Renal pelvis (tissue), 4 donors: ENCODE results near the gene LEKR1. TPM values are rescaled to one million over a fixed set of nuclear protein-coding genes. Genes with fewer than 3 reads are reported as not detected.
"Not testable (repeated sequence)": the region's sequence is repeated elsewhere in the genome, so short reads cannot be mapped to it uniquely, and the experiment has no call there.

Source experiments
- DNase-seq: peaks from one replicate; pipeline ENCODE4 v3.0.0-alpha.2; 2013
- polyA plus RNA-seq, 3 donors: library from polyadenylated mRNA; unstranded; fragments of 120-200 nt; gene quantifications; one replicate each; pipeline ENCODE4 v1.2.1, GENCODE V29; 2013; ENCODE audit not compliant: insufficient read length in 3 of 3

LEKR1 gene
- polyA plus RNA-seq, 3 donors, result 1.3 to 4.2 (median 3.8) TPM

DNA sequence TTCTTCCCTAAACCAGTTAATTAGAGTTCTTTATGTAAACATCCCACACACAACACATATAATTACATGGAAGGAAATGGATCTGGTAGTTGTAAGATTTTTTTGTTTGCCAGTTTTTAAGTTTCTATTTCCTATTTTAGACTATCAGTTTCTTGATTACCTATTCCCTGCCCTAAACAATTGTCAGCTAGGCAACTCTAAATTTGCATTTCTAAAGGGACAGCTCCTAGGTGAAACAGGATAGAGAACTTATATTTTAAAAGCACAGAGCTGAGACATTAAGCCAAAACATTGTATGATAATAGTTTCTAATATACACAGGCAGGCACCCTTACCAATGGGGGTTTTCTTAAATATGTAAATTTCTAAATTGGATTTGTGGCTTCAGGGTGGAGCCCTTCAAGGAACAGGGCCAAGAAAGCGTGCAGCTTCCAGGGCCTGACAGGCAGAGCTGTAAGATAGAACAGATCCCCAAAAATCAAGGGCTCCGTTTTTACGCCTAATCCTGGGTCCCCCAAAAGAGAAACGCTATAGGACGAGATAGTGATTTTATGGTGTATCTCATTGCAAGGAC lies 8.9 kb downstream of the LEKR1 start:
- no peak for DNase-seq

DNA sequence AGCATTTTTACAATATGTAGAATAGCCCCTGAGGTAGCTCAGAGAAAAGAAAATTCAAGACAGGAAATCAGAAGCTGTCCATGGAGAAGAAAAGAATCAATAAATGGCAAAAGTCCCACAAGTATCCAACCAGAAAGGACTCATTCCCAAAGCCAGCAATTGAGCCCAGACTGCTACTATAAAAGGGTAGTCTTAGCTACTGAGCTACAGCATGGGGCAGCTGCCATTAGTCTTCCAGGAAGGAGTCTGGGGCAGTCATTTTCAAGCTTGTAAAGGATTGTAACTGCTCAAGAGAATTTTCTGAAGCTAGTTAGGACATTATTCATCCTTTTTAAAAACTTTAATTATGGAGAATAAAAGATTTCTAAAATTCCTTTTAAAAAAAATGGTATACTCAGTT lies 10.5 kb downstream of the LEKR1 start:
- no peak for DNase-seq

DNA sequence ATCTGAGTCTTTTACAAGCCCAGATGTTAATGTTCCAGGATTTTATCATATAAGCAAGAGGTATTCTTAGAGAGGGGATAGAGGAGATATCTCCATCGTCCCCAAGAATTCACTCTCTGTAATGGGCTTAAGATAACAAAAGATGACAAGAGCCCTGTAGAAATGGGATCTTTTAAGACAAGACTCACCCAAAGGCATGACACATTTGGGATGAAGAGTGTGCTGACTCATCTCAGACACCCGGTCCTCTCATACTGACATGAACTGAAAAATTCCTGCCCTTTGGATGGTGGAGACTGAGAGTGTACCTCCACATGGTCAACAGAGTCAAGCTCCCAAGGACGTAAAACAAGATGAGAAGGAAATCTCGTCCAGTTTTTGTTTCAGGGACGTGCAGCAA lies 11.0 kb downstream of the LEKR1 start:
- no peak for DNase-seq

DNA sequence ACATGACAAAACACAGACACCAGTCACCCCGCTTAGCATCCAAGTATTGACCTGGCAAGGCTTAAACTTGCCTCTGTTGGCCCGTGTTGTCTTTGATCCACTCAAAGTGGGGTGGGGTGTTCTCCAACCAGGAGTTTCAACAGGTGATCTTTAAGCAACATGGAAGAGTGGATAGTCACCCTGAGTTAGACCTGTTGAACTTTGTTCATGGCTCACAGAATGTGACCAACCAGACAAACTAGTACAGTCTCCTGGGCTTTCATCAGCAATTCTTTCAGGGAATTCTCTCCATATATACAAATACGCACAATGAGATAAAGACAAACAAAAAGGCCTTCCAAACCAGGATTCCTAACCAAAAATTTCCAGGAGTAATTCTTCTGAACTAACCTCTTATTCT lies 11.9 kb downstream of the LEKR1 start:
- DNase-seq, result no peak

DNA sequence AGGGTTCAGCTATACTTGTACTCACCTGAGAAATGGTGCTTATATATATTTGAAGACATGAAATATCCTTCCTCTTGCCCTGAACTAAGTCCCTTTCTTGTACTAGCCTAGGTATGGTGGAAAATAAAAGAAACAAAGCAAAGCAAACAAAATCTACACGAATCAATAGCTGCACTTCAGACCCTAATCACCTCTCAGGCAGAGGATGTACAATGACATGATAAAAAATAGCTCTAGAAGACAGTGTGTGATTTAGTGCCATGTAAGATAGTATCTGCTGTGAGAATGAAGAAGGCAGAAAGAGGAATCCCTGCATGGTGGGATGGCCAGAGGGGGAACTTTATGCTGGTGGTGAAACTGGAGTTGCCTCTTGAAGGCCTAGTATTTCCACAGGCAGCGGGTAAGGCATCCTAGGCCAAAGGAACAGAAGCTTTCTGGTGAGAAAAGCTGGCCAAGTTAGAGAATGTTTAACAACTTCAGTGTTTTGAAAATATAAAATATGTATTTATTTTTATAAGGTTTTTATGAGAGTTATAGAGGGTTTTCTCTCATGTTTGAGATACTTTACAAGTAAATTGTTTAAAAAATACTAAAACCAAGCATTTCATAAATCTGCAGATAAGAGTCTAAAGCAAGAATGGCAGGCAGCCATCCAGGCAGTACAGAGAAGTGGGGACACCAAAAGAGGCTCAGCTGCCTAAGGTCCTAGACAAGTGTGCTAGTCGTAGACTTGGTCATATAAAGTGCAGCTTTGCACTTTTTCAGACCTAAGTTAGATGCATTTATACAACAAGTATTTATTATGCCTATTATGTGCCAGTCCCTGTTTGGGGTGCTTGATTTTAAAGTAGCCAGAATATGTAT lies 14.9 kb downstream of the LEKR1 start:
- DNase-seq, result no peak

DNA sequence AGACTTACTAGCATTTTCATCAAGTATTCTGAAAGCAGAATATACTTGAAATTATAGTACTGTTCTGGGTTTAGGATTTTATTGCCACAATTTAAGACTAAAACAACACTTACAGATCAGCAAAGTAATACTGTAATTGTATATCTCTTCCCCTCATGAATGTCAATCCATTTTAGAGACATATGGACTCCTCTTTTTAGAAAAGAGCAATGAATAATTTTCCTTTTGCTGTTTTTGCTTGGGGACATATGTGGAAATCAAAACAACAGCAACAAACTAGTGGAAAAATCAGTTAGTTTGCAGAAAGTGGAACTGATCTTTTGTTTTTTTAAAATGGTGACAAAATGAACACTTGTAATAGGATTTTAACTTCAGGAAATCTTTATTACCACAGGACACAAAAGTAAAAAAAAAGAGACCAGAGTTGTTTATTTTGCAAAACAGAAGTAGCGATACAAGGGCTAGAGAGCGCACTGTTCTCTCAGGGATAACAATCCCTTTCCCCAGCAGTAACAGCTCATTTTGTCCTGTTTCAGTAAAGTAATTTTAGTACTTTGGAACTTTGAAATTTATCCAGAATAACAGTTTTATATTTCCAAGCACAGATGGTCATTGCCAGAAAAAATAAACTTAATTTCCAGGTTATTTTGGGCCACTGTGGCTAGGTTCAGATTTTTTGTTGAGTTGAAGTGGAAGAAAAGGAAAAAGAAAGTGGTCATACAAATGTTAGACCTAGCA lies 17.1 kb downstream of the LEKR1 start:
- DNase-seq, result no peak

DNA sequence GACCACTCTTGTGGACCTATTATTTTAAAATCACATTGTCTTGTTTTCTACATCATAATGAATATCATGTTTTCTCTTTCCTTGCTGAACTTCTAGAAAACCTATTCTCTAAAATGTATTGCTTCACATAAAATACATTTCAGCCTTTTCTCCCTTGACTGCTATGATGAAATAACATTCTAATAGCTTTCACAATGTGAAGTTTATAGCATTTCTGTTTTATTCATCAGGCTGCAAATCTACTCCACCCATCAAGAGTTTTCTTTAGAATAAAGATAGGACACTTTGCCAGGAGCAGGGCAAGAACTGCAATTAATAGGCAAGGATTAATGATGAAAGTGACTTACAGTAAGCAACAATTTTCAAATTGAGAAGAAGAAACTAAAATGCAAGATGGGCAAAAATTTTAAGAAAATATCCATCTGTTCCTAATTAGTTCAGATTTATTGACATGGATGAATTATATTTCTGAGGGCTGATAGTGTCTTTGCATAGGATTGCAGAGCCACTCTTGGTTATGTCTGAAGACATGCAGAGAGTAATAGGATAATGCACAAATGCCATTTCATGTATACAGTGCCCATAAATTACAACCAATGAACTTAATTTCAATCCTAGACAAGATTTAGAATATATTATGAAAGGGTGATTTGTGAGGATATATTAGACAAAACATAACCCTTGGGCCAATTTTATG lies 21.7 kb downstream of the LEKR1 start:
- no peak for DNase-seq

DNA sequence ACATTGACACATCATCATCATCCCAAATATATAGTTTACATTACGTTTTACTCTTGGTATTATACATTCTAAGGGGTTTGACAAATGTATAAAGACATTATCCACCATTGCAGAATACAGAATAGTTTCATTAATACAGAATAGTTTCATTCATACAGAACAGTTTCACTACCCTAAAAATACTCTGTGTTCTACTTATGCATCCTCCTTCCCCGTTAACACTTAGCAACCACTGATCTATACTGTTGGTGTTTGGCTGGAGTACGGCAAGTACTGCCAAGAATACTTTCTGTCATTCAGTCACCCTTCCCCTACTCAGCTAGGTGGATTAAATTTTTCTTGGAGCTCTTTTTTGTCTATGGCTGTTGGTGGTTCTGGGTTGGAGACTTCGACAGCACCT lies 33.4 kb downstream of the LEKR1 start:
- DNase-seq, result no peak

DNA sequence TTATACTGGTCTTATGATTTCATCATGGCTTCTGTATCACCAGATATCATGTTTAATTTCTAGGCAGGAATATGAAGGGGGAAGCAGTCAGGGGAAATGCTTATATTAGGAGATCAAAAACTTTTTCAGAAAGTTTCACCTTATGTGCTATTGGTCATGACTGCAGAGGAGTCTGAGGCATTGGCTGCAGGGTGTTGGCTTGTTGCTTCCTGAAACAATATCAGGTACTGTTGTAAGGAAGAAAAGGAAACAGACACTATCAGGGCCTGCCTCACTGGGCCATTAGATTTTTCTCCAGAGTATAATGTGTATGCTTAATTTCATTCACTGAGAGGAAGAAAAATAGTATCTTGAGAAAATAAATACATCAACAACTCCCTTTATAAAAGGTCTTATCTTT lies 34.7 kb downstream of the LEKR1 start:
- DNase-seq, result no peak

DNA sequence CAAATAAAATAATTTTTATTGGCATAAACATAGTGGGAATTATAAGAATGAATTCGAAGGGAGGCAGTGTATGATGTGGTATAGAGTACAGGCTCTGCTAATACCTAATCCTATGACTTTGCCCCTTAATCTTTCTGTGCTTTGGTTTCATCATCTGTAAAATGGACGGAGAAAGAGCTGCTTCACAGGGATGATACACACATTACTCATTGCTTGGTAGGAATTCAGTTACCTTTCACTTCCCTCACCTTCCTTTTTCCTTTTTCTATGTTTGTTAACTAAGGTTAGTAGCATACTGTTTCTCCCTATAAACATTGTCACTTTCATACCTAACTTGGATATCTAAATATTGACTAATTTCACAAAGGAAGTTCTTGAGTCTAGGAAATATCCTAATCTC lies 36.2 kb downstream of the LEKR1 start:
- DNase-seq, result no peak

DNA sequence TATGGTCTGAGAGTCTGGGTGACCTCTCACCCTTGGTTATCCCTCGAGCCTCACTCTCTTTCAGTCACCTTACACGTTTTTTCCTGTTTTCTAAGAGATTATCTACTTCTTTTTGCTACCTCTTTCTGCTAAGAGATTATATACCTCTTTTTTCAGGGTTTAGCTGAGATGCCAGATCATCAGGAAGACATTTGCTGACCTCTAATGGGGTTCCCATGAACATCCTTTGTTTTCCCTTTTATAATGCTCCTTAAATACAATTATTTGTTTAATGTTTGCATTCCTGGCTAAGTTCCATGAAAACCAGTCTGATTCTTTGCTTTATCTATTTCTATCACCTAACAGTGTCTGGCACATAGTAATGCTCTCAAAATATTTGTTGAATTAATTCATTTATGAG lies 39.6 kb downstream of the LEKR1 start:
- no peak for DNase-seq

DNA sequence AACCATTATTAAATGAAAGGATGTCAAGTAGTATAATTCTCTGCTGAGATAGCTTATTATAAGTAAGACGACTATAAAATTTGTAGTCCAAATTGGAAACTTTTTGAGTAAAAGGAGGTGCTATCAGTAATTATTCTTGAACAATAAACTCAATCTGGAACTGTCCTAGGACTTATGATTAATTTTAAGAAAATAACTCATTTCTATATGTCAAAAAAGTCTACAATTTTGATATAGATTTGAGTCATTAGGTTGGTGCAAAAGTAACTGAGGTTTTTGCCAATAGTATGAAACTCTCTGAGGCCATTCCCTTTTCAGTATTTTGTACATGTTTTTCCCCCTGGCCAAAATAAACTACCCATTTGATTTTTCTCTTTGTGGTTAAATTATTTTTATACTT lies 41.0 kb downstream of the LEKR1 start:
- DNase-seq, result no peak

DNA sequence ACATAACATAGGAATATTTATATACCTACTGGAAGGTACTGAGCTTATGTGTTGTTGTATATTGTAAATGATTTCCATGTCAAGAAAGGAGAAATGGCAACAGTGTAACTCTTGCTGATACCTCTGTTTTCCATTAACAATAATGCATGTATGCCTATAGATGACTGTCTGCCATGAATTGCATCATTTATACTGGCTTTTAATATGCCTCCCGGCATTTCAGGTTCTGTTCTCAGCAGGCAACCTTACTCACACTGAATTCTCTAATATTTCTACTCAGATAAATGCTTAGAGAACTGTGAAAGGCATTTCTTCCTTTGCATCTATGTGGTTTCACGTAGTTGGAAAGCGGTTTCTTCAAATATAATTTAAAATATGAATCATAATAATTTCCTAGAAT lies 41.8 kb downstream of the LEKR1 start:
- DNase-seq, result no peak

DNA sequence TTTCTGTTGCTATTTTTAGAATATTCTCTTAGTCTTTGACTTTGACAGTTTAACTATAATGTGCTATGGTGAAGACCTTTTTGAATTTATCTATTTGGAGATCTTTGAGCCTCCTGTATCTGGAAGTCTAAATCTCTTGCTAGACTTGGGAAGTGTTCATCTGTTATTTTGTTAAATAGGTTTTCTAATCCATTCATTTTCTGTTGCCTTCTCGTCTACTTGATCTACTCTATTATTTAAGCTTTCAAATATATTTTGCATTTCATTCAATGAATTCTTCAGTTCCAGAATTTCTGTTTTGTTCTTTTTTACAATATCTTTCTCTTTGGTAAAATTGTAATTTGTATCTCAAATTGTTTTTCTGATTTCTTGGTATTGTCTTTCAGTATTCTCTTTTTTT lies 47.8 kb downstream of the LEKR1 start:
- DNase-seq, result no peak

DNA sequence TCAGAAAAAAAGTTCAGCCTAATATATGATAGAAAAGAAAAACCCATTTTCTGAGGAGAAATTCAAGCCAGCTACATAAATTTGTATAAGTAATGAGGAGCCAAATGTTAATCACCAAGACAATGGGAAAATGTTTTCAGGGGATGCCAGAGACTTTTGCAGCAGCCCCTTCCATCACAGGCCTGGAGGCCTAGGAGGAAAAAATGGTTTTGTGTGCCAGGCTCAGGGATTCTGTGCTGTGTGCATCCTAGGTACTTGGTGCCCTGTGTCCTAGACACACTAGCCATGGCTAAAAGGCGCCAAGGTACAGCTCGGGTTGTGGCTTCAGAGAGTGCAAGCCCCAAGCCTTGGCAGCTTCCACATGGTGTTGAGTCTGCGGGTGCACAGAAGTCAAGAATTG lies 53.3 kb downstream of the LEKR1 start:
- not testable (repeated sequence) for DNase-seq

DNA sequence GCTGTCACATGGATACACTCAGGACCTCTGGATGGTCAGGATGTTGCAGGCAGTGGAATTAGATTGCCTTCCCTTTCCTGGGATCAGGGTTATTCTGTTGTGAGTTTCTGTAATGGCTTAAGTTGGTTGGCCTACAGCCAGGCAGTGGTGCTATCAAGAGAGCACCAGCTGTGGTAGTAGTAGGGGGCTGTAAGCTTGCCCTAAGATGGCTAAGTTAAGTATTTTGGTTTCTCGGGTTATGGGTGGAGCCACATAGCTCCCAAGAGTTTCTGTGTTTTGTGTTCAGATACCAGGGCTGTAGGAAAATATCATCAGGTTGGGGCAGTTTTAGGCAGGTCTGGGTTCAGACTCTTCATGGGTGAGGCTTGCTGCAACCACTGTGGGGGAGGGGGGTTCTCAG lies 59.6 kb downstream of the LEKR1 start:
- no peak for DNase-seq

DNA sequence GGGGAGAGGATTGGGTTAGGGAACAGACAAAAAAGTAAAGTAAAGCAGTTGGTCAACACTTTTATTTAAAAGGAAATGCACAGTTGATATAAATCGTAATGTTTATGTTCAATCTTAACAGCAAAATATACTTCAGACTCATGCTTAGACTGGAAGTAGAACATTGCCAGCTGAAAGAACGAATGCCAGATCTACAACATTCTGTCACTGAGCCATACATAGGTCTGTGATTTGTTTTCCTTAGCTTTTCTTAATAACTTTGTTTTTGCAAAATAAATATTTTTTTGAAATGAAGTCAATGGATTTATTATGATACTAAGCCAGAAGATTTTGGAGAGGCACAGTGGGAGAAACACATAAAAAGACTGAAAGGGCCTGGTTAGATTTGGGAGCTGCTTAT lies 62.0 kb downstream of the LEKR1 start:
- no peak for DNase-seq

DNA sequence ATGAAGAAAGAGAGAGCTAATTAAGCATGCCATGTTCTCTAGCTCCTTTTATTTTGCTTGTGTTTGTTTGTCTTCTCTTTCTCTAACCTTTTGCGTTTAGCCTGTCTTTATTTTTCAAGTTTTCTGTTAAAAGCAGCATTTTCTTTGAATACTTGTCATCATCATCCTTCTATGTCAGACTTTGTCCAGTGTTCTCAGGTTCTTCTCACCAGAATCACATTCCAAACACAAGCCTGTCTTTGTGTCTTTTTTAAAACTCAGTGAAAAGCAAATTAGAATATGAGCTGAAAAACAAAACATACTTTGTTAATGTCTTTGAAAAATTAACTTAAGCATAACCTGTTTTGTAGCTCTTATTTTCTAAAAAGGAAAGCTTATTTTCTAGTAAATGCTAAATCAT lies 62.4 kb downstream of the LEKR1 start:
- DNase-seq, result no peak

DNA sequence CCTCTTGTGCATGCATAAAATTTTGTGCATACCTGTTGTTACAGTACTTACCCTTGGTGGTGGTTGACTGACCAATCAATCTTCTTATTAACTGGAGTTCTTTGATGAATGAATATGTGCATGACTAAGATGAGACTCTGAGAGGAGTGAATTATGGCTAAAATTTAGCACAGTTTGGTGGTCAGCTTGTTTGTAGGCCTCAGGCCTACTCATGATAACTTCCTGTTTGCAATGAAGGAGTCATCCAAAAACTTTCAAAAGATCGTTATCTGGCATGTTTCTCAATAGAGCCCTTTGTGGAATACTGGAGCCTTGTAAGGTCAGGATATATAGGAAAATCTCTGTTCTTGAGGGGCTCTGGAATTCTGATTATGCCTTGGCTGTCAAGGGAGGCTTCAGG lies 66.5 kb downstream of the LEKR1 start:
- no peak for DNase-seq

DNA sequence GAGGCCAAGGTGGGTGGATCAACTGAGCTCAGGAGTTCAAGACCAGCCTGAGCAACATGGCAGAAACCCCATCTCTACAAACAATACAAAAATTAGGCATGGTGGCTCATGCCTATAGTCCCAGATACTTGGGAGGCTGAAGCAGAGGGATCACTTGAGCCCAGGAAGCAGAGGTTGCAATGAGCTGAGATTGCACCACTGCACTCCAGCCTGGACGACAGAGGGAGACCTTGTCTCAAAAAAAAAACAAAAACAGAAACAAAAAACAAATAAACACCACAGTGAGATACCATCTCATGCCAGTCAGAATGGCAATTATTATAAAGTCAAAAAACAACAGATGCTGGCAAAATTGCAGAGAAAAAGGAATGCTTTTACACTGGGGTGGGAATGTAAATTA lies 69.2 kb downstream of the LEKR1 start:
- DNase-seq, result not testable (repeated sequence)

DNA sequence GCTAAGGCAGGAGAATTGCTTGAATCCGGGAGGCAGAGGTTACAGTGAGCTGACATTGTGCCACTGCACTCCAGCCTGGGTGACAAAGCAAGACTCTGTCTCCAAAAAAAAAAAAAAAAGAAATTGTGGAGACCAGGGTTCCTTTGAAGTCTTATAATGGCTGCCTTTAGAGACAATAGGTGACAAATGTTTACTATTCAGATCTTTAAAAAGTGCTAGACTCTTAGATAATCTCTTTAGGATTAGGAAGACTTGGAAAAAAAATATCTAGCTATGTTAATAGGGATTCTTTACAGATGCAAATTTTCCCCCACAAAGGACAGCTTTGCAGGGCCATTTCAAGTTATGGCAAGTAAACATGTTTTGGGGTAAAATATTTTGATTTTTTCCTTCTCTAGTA lies 71.7 kb downstream of the LEKR1 start:
- DNase-seq, result not testable (repeated sequence)

DNA sequence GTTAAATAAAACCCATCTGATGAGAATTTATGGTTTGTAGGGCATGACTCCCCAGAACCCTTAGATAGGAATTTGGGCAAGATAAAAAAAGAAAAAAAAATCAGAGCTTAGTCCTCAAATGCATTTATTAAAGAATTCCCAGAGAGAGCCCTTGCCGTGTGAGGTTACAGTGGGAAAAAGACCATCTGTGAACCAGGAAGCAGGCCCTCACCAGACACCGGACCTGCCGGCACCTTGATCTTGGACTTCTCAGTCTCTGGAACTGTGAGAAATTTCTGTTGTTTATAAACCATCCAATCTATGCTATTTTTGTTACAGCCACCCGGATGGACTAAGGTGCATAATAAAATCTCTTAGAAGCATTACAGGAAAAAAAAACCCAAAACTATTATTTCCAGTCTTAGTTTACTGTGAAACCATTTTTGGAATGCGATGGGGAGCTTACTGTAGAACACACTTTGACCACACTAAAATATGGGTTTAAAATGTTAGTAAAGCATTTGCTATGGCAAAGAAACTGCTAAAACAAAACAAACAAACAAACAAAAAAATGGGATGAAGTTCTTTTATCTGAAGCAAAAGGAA lies 72.2 kb downstream of the LEKR1 start:
- DNase-seq, result no peak
